Glutamatergic neuron (in vitro differentiated cells): ENCODE data around the gene CCR5. TPM values are rescaled to one million over a fixed set of nuclear protein-coding genes. Genes with fewer than 3 reads are reported as not detected.

Source experiments
- DNase-seq: peaks from one replicate; pipeline ENCODE4 v3.0.0; 2022
- H3K27ac Mint-ChIP-seq: one replicate; pipeline ENCODE4 v1.8.0; 2020; ENCODE audit warnings: mild to moderate bottlenecking, mixed read lengths, inconsistent platforms; ENCODE audit not compliant: unreplicated experiment
- H3K27me3 Mint-ChIP-seq: one replicate; pipeline ENCODE4 v1.8.0; 2020; ENCODE audit warnings: mild to moderate bottlenecking, moderate library complexity, mixed read lengths, inconsistent platforms; ENCODE audit not compliant: unreplicated experiment
- H3K36me3 Mint-ChIP-seq: one replicate; pipeline ENCODE4 v1.8.0; 2020; ENCODE audit warnings: mild to moderate bottlenecking, mixed read lengths, inconsistent platforms; ENCODE audit not compliant: unreplicated experiment
- H3K4me1 Mint-ChIP-seq: one replicate; pipeline ENCODE4 v1.8.0; 2020; ENCODE audit warnings: mild to moderate bottlenecking, low read depth, mixed read lengths, inconsistent platforms; ENCODE audit not compliant: unreplicated experiment
- H3K4me3 Mint-ChIP-seq: one replicate; pipeline ENCODE4 v1.8.0; 2020; ENCODE audit warnings: mild to moderate bottlenecking, mixed read lengths, inconsistent platforms; ENCODE audit not compliant: unreplicated experiment
- H3K9me3 Mint-ChIP-seq: one replicate; pipeline ENCODE4 v1.8.0; 2020; ENCODE audit warnings: mild to moderate bottlenecking, moderate library complexity, mixed read lengths, inconsistent platforms; ENCODE audit not compliant: unreplicated experiment
- CTCF ChIP-seq: fragments of 200-600 bp; sonication (generic); IDR thresholded peaks from one replicate; pipeline ENCODE4 v1.5.0; 2021; ENCODE audit not compliant: partially characterized antibody, unreplicated experiment
- total RNA-seq: library from RNA; stranded (reverse); fragmentation: NEBNext Ultra II Directional; extraction: Animal tissue kit (Norgen Biotek cat#: 25700); gene quantifications from one replicate; pipeline ENCODE4 v1.2.1, GENCODE V29; 2021; ENCODE audit not compliant: unreplicated experiment

The CCR5 gene
- total RNA-seq, 1 donor from 2014 or later = not detected

DNA sequence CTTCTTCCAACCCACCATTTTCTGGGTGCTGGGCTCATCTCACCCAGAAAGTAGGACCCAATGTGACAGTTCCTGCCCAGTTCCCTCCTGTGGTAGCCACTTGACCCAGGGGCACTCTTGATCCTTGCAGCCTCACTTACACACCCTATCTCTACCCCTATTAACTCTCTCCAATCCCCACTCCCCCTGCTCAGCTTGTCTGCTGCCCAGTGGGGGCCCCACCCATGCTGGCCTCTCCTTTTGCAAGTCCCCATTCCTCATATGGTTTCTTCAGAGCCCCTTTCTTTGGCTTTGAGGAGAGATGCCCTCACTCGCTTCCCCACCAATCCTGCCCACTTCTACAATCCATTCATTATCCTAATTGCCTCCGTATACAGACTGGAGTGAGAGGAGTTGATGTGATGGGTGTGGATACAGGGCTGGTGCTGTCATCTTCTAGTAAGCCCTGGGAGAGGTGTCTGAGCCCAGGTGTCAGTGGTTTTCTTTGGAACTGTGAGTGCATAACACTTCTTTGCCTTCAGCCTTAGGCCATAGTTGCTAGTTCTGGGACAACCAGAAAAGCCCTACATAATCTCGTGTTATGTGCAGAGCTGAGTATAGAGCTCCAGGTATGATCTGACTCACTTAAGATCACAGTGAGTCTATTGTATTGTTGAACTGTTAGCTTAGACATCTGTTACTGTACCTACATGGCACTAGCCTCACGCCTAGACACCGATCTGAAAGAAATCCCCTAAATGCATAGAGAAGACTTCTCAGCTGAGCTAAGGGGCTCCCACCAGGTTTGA is 4.8 kb upstream of the CCR5 start:
- Mint-ChIP-seq H3K27ac (no peak overlapping the region), H3K4me1 (peaks cover 5% of the 10 kb centered on the region), H3K4me3 (no peak overlapping the region), H3K9me3 (no peaks in the 10 kb centered on the region), H3K36me3 (no peaks in the 10 kb centered on the region), H3K27me3 (no peaks in the 10 kb centered on the region)
- TF ChIP-seq CTCF = no peak
- DNase-seq = no peak

- TF ChIP-seq CTCF = no peak
- H3K4me1 Mint-ChIP-seq = peaks cover 5% of the 10 kb centered on the region
- H3K4me3 Mint-ChIP-seq = no peak overlapping the region
- H3K27me3 Mint-ChIP-seq = no peaks in the 10 kb centered on the region
- H3K9me3 Mint-ChIP-seq = no peaks in the 10 kb centered on the region
- DNase-seq = no peak
- no peaks in the 10 kb centered on the region for H3K36me3 Mint-ChIP-seq
- H3K27ac Mint-ChIP-seq = no peak overlapping the region
These were observed 2.9 kb upstream of the CCR5 start for GRCh38 chr3:46367811-46368210.

- Mint-ChIP-seq H3K27me3 (peaks cover 4% of the 10 kb centered on the region), H3K9me3 (peaks cover 1% of the 10 kb centered on the region), H3K4me1 (peaks cover 5% of the 10 kb centered on the region), H3K27ac (no peak overlapping the region), H3K4me3 (no peak overlapping the region), H3K36me3 (no peaks in the 10 kb centered on the region)
- peak; percentile 25 for DNase-seq
- no peak for TF ChIP-seq CTCF
These were observed 2.2 kb upstream of the CCR5 start for GRCh38 chr3:46368569-46368968.

- H3K27ac Mint-ChIP-seq = no peak overlapping the region
- no peak overlapping the region for H3K4me3 Mint-ChIP-seq
- no peak for DNase-seq
- peaks cover 5% of the 10 kb centered on the region for H3K4me1 Mint-ChIP-seq
- H3K36me3 Mint-ChIP-seq = no peaks in the 10 kb centered on the region
- peaks cover 1% of the 10 kb centered on the region for H3K9me3 Mint-ChIP-seq
- TF ChIP-seq CTCF = no peak
- H3K27me3 Mint-ChIP-seq = peaks cover 6% of the 10 kb centered on the region
These were observed 1.6 kb upstream of the CCR5 start for GRCh38 chr3:46369151-46369550.

- Mint-ChIP-seq H3K36me3 (no peaks in the 10 kb centered on the region), H3K27me3 (peaks cover 6% of the 10 kb centered on the region), H3K9me3 (peaks cover 1% of the 10 kb centered on the region), H3K4me3 (no peak overlapping the region), H3K4me1 (peaks cover 5% of the 10 kb centered on the region), H3K27ac (no peak overlapping the region)
- no peak for DNase-seq
- TF ChIP-seq CTCF = no peak
These were observed 1.0 kb upstream of the CCR5 start for GRCh38 chr3:46369675-46370132.
